WTC11 (cell line): ENCODE data around the gene KRT6C. TPM values are rescaled to one million over a fixed set of nuclear protein-coding genes. Genes with fewer than 3 reads are reported as not detected.

Experiments
- ATAC-seq: fragments of 200-7000 bp; cut with Tn5 transposase; 2 replicates; pipeline ENCODE4 v1.10.0; 2021; ENCODE audit warnings: mild to moderate bottlenecking, moderate library complexity
- CTCF ChIA-PET: fragments of 300-600 bp; sonication (Branson Sonifier 250); formaldehyde crosslinking; loops from one replicate; lab custom pipeline; 2021; ENCODE audit warnings: antibody characterized with exemption; lab: Charles Lee
- POLR2A ChIA-PET: fragments of 350-600 bp; sonication (Branson Sonifier 250); formaldehyde crosslinking; loops from one replicate; lab custom pipeline; 2021; ENCODE audit warnings: antibody characterized with exemption; lab: Charles Lee
- DNase-seq: peaks from one replicate; pipeline ENCODE4 v3.0.0; 2021; ENCODE audit warnings: low spot score
- H3K27ac Mint-ChIP-seq: 2 replicates; pipeline ENCODE4 v1.8.0; 2021; ENCODE audit warnings: mixed read lengths
- H3K27me3 Mint-ChIP-seq: 2 replicates; pipeline ENCODE4 v1.8.0; 2021; ENCODE audit warnings: low read depth, mild to moderate bottlenecking, moderate library complexity, mixed read lengths
- H3K36me3 Mint-ChIP-seq: 2 replicates; pipeline ENCODE4 v1.8.0; 2021; ENCODE audit warnings: mixed read lengths
- H3K4me1 Mint-ChIP-seq: 2 replicates; pipeline ENCODE4 v1.8.0; 2022; ENCODE audit warnings: mixed read lengths
- H3K4me3 Mint-ChIP-seq: 2 replicates; pipeline ENCODE4 v1.8.0; 2021; ENCODE audit warnings: mild to moderate bottlenecking, moderate library complexity, mixed read lengths
- H3K9me3 Mint-ChIP-seq: 2 replicates; pipeline ENCODE4 v1.8.0; 2021; ENCODE audit warnings: mixed read lengths
- CREM ChIP-seq: sonication (generic); formaldehyde crosslinking; IDR thresholded peaks from 2 replicates; pipeline ENCODE4 v1.8.1; 2022; ENCODE audit warnings: mild to moderate bottlenecking, missing genetic modification reagents, moderate library complexity
- ESRRA ChIP-seq: sonication (generic); formaldehyde crosslinking; IDR thresholded peaks from 2 replicates; pipeline ENCODE4 v1.8.1; 2022; ENCODE audit warnings: mild to moderate bottlenecking, missing genetic modification reagents, borderline replicate concordance
- FOXJ3 ChIP-seq: sonication (generic); formaldehyde crosslinking; IDR thresholded peaks from 2 replicates; pipeline ENCODE4 v1.9.0; 2021; ENCODE audit warnings: missing genetic modification reagents, mild to moderate bottlenecking, borderline replicate concordance
- FOXK1 ChIP-seq: sonication (generic); formaldehyde crosslinking; IDR thresholded peaks from 2 replicates; pipeline ENCODE4 v1.8.0; 2022; ENCODE audit warnings: mild to moderate bottlenecking, moderate library complexity, missing genetic modification reagents
- GRHL2 ChIP-seq: fragments of 250-450 bp; sonication (Bioruptor Pico); IDR thresholded peaks from 2 replicates; pipeline ENCODE4 v1.8.0; 2022; ENCODE audit warnings: mild to moderate bottlenecking, moderate library complexity; ENCODE audit not compliant: insufficient replicate concordance, severe bottlenecking
- HMGA2 ChIP-seq: fragments of 250-450 bp; sonication (Bioruptor Pico); IDR thresholded peaks from 2 replicates; pipeline ENCODE4 v1.4.0; 2021; ENCODE audit warnings: mild to moderate bottlenecking, moderate library complexity
- IRF2 ChIP-seq: sonication (generic); formaldehyde crosslinking; IDR thresholded peaks from 2 replicates; pipeline ENCODE4 v1.8.0; 2022; ENCODE audit warnings: low read depth, missing genetic modification reagents, borderline replicate concordance
- KAT7 ChIP-seq: sonication (generic); formaldehyde crosslinking; IDR thresholded peaks from 2 replicates; pipeline ENCODE4 v1.8.1; 2023; ENCODE audit warnings: missing genetic modification reagents, mild to moderate bottlenecking, borderline replicate concordance
- MYBL2 ChIP-seq: sonication (generic); formaldehyde crosslinking; IDR thresholded peaks from 2 replicates; pipeline ENCODE4 v1.8.1; 2023; ENCODE audit warnings: mild to moderate bottlenecking, moderate library complexity, missing genetic modification reagents
- NR3C1 ChIP-seq: sonication (generic); formaldehyde crosslinking; conservative IDR thresholded peaks from 2 replicates; pipeline ENCODE4 v1.8.1; 2023; ENCODE audit warnings: low read depth, mild to moderate bottlenecking, missing genetic modification reagents
- RORB ChIP-seq: fragments of 250-450 bp; sonication (Bioruptor Pico); IDR thresholded peaks from 2 replicates; pipeline ENCODE4 v1.9.0; 2021; ENCODE audit warnings: mild to moderate bottlenecking
- TEAD1 ChIP-seq: sonication (generic); formaldehyde crosslinking; IDR thresholded peaks from 2 replicates; pipeline ENCODE4 v1.8.0; 2022; ENCODE audit warnings: mild to moderate bottlenecking, missing genetic modification reagents
- ZNF219 ChIP-seq: sonication (generic); formaldehyde crosslinking; IDR thresholded peaks from 2 replicates; pipeline ENCODE4 v1.8.0; 2023; ENCODE audit warnings: missing genetic modification reagents, mild to moderate bottlenecking, borderline replicate concordance
- ZNF232 ChIP-seq: sonication (generic); formaldehyde crosslinking; IDR thresholded peaks from 2 replicates; pipeline ENCODE4 v1.8.0; 2022; ENCODE audit warnings: mild to moderate bottlenecking, missing genetic modification reagents
- total RNA-seq: library from RNA; stranded (reverse); gene quantifications from 3 replicates; pipeline ENCODE4 v1.2.3, GENCODE V29; 2021
- TF ChIP-seq, protein P1 (sequence below): fragments of 250-450 bp; sonication (Bioruptor Pico); IDR thresholded peaks from 2 replicates; pipeline ENCODE4 v1.8.0; 2021; ENCODE audit warnings: mild to moderate bottlenecking
- TF ChIP-seq, protein P2 (sequence below): sonication (generic); formaldehyde crosslinking; IDR thresholded peaks from 2 replicates; pipeline ENCODE4 v1.8.1; 2023; ENCODE audit warnings: mild to moderate bottlenecking, missing genetic modification reagents
- TF ChIP-seq, protein P3 (sequence below): sonication (generic); formaldehyde crosslinking; IDR thresholded peaks from 2 replicates; pipeline ENCODE4 v1.8.0; 2022; ENCODE audit warnings: missing genetic modification reagents
- TF ChIP-seq, protein P4 (sequence below): sonication (generic); formaldehyde crosslinking; IDR thresholded peaks from 2 replicates; pipeline ENCODE4 v1.8.1; 2023; ENCODE audit warnings: mild to moderate bottlenecking, moderate library complexity, missing genetic modification reagents
- TF ChIP-seq, protein P5 (sequence below): fragments of 250-450 bp; sonication (Bioruptor Pico); IDR thresholded peaks from 2 replicates; pipeline ENCODE4 v1.9.0; 2021; ENCODE audit warnings: moderate library complexity, mild to moderate bottlenecking, inconsistent platforms, borderline replicate concordance

The KRT6C gene
- total RNA-seq, 1 experiment from 2014 or later: not detected

DNA sequence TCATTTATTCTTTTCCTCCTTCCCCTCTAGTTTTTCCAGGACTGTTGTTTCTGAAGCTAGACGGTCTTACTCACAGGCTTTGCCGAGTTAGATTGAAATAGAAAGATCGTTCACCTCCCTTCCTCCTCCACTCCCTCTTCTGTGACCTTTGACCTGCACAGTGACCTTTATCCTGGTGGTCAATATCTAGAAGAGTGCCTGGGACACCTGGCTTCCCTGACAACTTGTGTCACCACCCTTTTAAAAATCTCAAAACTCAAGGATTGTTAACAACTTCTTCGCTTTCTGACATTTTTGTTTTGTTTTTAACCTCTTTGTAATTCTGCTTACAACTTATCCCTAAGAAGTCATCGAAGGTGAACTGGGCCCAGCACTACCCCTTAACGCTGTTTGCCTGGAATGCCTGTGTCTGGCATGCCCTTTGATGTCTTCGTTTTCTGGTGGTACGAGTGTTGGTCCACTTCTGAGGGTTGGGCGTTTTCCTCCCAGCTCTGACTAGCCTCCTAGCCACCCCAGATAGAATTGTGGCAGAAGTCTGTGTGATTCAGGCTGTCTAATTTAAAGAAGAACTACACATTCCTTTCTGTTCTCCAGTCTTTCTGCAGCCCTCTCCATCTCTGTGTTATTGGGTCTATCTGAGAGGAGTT, 36.7 kb downstream of the KRT6C start (continued):
- TF ChIP-seq HMGA2 (CRISPR knock-in tag) (no peak), IRF2 (no peak), ZNF219 (CRISPR knock-in tag) (no peak), RORB (CRISPR knock-in tag) (no peak), MYBL2 (CRISPR knock-in tag) (no peak), ESRRA (CRISPR knock-in tag) (no peak), FOXK1 (no peak), FOXJ3 (CRISPR knock-in tag) (no peak)
- TF ChIP-seq, protein P1, sequence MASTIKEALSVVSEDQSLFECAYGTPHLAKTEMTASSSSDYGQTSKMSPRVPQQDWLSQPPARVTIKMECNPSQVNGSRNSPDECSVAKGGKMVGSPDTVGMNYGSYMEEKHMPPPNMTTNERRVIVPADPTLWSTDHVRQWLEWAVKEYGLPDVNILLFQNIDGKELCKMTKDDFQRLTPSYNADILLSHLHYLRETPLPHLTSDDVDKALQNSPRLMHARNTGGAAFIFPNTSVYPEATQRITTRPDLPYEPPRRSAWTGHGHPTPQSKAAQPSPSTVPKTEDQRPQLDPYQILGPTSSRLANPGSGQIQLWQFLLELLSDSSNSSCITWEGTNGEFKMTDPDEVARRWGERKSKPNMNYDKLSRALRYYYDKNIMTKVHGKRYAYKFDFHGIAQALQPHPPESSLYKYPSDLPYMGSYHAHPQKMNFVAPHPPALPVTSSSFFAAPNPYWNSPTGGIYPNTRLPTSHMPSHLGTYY: no peak
- TF ChIP-seq, all 79 proteins: peak for 0

DNA sequence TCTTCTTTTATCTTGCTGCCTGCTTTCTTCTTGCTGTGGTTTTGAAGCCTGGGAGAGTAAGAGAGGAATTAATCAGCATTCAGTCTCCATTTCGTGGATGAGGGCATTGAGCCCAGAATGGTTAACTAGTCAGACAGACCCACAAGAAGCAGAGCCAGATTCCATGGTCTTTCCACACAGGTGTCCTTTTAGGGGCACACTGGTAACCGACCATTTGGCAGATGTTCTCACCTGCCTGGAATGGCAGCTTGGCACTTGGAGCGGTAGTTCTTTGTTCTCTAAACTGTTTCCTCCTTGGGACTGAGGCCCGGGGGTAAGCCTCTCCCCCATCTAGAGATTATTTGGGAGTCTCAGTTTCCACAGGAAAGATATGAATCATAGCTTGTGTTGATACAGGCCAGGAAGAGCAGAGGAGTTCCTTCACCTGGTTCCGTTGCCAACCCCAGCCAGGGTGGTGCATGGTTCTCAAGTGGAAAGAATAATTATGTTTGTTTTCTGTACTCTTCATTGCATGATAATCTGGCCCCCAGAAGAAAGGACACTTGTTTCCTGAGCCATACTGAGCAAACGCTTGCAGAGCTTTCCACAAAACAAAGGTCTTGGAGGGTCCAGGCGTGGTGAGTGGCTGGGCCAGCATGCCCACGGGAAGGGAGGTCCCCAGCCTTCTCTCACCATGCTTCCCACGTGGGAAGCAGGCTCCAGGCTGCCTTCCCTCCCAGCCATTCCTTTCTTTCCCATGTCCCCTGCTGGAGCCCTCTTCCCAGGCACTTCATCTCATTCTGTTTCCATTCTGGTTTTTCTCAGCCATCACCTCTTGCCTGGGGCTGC, 37.4 kb downstream of the KRT6C start:
- Mint-ChIP-seq H3K9me3 (no peaks in the 10 kb centered on the region), H3K27ac (no peak overlapping the region)

DNA sequence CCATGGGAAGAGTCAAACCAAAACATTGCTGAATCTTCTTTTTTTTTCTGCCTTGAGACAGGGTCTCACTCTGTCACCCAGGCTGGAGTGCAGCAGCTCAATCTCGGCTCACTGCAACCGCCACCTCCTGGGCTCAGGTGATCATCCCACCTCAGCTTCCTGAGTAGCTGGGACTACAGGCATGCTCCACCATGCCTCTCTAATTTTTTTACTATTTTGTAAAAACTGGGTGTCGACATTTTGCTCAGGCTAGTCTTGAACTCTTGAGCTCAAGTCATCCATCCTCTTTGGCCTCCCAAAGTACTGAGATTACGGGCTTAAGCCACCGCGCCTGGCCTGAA, 38.0 kb downstream of the KRT6C start:
- POLR2A ChIA-PET: no interaction called here
- CTCF ChIA-PET: interaction anchor here (1.1 kb wide), 1 partner anchor 430 kb away, joined by 3 read pairs; no protein-coding TSS in a partner anchor
- Mint-ChIP-seq H3K27ac (peak overlapping the region; percentile 26; the same call in 1 of the 2 replicates), H3K36me3 (no peaks in the 10 kb centered on the region), H3K9me3 (no peaks in the 10 kb centered on the region), H3K4me3 (no peak overlapping the region), H3K27me3 (no peaks in the 10 kb centered on the region), H3K4me1 (peaks cover 8% of the 10 kb centered on the region)
- ATAC-seq (no peak), DNase-seq (no peak)
- TF ChIP-seq GRHL2 (CRISPR knock-in tag): no peak
- no peak for TF ChIP-seq NR3C1 (CRISPR knock-in tag)
- TF ChIP-seq FOXJ3 (CRISPR knock-in tag): no peak
- no peak for TF ChIP-seq KAT7 (CRISPR knock-in tag)
- TF ChIP-seq, protein P2, sequence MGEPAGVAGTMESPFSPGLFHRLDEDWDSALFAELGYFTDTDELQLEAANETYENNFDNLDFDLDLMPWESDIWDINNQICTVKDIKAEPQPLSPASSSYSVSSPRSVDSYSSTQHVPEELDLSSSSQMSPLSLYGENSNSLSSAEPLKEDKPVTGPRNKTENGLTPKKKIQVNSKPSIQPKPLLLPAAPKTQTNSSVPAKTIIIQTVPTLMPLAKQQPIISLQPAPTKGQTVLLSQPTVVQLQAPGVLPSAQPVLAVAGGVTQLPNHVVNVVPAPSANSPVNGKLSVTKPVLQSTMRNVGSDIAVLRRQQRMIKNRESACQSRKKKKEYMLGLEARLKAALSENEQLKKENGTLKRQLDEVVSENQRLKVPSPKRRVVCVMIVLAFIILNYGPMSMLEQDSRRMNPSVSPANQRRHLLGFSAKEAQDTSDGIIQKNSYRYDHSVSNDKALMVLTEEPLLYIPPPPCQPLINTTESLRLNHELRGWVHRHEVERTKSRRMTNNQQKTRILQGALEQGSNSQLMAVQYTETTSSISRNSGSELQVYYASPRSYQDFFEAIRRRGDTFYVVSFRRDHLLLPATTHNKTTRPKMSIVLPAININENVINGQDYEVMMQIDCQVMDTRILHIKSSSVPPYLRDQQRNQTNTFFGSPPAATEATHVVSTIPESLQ (CRISPR knock-in tag): no peak
- TF ChIP-seq, protein P3, sequence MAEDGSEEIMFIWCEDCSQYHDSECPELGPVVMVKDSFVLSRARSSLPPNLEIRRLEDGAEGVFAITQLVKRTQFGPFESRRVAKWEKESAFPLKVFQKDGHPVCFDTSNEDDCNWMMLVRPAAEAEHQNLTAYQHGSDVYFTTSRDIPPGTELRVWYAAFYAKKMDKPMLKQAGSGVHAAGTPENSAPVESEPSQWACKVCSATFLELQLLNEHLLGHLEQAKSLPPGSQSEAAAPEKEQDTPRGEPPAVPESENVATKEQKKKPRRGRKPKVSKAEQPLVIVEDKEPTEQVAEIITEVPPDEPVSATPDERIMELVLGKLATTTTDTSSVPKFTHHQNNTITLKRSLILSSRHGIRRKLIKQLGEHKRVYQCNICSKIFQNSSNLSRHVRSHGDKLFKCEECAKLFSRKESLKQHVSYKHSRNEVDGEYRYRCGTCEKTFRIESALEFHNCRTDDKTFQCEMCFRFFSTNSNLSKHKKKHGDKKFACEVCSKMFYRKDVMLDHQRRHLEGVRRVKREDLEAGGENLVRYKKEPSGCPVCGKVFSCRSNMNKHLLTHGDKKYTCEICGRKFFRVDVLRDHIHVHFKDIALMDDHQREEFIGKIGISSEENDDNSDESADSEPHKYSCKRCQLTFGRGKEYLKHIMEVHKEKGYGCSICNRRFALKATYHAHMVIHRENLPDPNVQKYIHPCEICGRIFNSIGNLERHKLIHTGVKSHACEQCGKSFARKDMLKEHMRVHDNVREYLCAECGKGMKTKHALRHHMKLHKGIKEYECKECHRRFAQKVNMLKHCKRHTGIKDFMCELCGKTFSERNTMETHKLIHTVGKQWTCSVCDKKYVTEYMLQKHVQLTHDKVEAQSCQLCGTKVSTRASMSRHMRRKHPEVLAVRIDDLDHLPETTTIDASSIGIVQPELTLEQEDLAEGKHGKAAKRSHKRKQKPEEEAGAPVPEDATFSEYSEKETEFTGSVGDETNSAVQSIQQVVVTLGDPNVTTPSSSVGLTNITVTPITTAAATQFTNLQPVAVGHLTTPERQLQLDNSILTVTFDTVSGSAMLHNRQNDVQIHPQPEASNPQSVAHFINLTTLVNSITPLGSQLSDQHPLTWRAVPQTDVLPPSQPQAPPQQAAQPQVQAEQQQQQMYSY (CRISPR knock-in tag): no peak
- TF ChIP-seq, protein P1: no peak
- TF ChIP-seq ZNF232: no peak
- no peak for TF ChIP-seq CREM (CRISPR knock-in tag)

More for the DNA sequence above, 37.4 kb downstream of the KRT6C start:
- TF ChIP-seq, protein P4, sequence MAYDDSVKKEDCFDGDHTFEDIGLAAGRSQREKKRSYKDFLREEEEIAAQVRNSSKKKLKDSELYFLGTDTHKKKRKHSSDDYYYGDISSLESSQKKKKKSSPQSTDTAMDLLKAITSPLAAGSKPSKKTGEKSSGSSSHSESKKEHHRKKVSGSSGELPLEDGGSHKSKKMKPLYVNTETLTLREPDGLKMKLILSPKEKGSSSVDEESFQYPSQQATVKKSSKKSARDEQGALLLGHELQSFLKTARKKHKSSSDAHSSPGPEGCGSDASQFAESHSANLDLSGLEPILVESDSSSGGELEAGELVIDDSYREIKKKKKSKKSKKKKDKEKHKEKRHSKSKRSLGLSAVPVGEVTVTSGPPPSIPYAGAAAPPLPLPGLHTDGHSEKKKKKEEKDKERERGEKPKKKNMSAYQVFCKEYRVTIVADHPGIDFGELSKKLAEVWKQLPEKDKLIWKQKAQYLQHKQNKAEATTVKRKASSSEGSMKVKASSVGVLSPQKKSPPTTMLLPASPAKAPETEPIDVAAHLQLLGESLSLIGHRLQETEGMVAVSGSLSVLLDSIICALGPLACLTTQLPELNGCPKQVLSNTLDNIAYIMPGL (CRISPR knock-in tag): no peak
- TF ChIP-seq, protein P5, sequence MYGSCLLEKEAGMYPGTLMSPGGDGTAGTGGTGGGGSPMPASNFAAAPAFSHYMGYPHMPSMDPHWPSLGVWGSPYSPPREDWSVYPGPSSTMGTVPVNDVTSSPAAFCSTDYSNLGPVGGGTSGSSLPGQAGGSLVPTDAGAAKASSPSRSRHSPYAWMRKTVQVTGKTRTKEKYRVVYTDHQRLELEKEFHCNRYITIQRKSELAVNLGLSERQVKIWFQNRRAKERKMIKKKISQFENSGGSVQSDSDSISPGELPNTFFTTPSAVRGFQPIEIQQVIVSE: no peak
- no peak for TF ChIP-seq TEAD1 (CRISPR knock-in tag)
- Mint-ChIP-seq H3K4me3 (no peak overlapping the region), H3K4me1 (peaks cover 9% of the 10 kb centered on the region), H3K36me3 (no peaks in the 10 kb centered on the region), H3K27me3 (no peaks in the 10 kb centered on the region)
- no peak for ATAC-seq
- CTCF ChIA-PET: interaction anchor here (1.6 kb wide), 1 partner anchor 9 kb away, joined by 4 read pairs; no protein-coding TSS in a partner anchor
- no peak for DNase-seq
- POLR2A ChIA-PET: no interaction called here
